GM18511 (cell line): Measurements from ENCODE around the gene ASB1.

Experiments
- ATAC-seq: cut with Tn5 transposase; IDR thresholded peaks from one replicate; pipeline ENCODE4 v1.9.1; 2021; ENCODE audit warnings: mild to moderate bottlenecking, moderate library complexity; ENCODE audit not compliant: unreplicated experiment

The ASB1 gene

GRCh38 chr2:238489896-238490295, 63.2 kb downstream of the ASB1 start:
- ATAC-seq = no peak

DNA sequence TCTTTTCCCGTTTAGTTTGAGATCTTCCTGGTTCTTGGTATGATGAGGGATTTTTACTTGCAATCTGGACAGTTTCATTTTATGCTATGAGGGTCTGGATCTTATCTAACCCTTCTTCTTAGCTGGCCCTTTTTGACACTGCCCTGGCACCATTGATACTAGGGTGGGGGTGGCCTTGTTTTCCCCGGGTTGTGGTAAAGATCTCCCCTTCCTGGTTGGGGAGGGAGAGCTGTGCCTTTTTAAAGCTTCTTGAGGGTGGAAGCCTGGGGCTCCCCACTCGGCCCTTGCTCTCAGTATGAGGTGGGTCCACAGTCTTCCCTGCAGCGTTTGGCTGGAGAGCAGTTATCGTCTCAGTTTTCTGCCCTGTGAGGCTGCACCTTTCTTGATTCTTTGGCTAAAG, 66.1 kb downstream of the ASB1 start:
- ATAC-seq = no peak

DNA sequence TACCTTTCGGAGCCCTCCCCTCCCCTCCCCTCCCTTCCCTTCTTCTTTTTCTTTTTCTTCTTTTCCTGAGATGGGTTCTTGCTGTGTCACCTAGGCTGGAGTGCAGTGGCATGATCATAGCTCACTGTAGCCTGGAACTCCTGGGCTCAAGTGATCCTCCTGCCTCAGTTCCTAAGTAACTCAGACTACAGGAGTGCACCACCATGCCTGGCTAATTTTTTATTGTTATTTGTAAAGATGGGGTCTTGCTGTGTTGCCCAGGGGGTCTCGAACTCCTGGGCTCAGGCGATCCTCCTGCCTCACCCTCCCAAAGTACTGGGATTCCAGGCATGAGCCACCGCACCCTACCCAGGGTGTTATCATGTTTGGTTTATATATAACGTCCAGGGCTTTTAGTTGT, 66.7 kb downstream of the ASB1 start:
- no peak for ATAC-seq

DNA sequence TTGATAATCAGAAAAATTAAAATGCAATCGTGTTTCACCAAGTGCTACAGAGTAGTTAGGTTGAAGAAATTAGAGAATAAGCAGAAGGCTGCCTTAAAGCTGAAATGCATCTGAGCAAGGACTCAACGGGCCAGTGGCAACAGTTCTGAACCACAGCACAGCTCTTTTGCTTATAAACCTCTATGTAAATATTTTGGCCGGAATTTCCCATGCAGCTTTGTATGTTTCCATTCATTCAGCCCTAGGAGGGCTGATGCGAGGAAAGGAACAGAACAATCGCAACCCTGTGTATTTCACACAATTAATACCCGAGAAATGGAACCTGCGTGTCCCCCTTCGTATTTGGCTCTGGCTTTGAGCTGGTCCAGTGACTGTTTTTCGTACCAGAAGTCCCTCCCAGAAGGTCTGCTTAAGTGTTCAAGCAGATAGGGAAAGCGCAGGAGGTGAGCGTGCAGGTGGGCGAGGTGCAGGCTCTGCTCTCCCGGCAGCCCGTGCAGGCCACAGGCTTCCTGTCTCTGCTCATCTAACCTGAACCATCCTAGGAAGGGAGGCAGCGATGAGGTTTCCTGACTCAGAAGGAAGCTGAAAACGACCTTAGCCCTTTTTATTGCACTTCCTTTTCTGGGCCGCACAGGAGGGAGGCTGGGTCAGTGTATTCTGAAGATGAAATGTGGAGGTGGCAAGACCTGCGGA, 67.3 kb downstream of the ASB1 start:
- no peak for ATAC-seq

DNA sequence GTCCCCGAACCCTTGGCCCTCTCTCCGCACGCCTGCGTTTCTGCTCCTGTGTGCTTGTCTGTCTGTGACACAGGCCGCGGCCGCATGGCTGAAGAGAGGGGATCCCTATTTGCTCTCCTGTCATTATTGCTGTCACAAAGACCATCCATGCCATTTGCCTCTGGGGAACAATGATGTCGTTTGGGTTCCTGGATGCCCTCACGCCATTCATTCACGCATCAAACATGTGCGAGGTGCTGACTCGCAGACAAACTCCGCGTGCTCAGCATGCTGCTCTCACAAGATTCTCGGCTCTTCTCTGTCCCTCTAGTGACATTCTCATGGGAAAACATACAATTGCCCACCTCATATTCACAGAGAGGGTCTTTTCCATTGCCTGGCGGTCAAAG, 67.8 kb downstream of the ASB1 start:
- ATAC-seq = no peak

DNA sequence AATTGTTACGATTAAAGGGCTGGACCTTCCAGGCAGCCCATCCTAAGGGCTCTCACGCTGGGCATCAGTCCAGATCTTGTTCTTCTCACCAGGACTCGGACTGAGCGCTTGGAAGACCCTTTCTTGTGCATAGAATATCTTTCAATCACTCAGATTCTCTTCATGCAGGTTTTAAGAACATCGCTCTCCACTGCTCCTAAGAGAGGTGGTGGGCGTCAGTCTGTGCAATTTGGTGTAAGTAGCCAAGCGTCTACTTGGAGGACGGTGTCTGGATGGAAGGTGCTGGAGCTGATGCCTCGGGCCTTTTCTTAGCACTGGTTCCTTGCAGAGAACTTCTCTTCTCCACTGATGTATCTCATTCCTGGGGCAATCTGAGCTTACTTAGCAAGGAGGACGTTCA, 68.7 kb downstream of the ASB1 start:
- ATAC-seq = no peak

DNA sequence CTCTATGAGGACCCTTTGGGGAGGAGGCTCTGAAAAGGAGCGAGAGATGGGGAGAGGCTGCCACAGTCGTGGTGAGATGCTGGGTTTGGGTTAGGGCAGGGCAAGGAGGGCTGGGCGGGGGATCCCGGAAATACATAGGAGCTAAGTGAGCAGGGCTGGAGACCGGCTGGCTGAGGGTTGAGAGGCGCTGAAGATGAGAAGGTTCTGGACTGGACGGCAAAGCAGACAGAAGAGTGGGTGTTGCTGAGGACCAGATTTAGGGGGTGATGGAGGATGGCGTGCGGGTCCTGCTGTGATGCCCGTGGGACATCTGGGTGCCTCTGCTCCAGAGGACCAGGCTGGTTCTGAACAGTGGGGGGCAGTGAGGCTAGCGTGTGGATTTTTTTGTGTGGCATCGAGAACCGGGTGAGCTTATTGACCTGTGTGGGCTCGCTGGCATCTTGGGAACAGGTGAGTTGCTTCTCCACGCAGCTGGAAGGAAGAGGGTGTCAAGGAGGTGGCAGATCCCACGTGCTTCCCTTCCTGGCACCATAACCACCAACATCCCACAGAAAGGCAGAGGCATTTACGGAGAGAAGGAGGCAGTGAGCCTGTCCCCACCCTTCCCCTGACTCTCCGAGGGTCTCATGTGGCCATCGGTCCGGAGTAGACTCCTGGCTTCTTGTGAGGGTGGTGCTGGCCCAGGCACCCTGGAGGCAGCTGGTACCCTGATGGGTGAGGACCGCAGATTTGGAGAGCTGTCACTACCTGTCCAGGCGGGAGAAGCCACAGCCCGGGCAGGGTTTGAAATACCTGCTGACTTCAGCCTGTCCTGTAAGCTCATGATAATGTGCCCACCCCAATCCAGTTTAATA, 70.3 kb downstream of the ASB1 start:
- no peak for ATAC-seq

DNA sequence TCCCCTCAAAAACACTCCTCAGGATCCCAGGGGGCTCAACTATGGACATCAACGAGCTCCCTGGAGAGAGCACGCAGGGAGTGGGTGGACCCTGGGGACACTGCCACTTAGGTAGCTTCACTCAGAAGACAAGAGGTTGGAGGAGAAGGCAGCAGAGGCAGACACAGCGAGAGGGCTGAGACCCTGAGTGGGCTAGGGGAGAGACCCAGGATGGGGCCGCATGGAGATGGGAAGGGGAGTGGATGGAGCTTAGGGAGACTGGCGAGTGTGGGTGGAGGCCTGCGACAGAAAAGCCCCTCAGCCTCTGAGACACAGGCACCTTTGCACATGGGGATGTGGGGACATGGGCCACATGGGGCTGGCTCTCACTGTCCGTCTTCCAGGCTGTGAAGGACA, 70.9 kb downstream of the ASB1 start:
- no peak for ATAC-seq

- no peak for ATAC-seq
Measured at GRCh38 chr2:238498188-238498587, 71.5 kb downstream of the ASB1 start.

DNA sequence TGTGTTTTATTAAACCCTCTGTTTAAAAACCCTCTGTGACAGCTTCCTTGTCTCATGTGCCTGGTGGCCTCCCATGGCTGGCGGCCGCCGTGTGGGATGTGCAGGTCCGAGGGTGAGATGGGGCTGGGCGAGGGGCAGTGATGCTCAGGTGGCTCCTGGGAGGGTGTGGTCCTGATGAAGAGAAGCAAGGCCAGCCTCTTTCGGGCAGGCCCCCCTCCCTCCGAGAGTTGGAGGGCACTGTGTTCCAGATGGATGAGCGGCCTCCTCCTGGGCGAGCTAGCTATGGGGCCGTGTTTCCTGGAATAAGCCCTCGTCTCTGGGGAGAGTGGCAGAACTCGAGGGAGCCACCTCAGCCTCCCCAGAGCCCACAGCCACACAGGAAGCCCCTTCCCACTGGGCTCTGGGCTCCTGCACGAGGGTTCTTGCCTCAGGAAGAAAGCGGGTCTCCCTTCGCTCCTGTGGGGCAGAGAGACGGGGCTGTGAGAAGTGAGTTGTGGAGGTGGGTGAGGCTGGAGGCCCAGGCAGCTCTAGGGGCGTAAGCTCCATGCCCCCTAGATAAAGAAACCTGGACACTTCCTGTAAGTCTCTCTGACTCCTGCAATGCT, 72.1 kb downstream of the ASB1 start:
- ATAC-seq = no peak

GRCh38 chr2:238499731-238500580, 73.2 kb downstream of the ASB1 start:
- no peak for ATAC-seq

DNA sequence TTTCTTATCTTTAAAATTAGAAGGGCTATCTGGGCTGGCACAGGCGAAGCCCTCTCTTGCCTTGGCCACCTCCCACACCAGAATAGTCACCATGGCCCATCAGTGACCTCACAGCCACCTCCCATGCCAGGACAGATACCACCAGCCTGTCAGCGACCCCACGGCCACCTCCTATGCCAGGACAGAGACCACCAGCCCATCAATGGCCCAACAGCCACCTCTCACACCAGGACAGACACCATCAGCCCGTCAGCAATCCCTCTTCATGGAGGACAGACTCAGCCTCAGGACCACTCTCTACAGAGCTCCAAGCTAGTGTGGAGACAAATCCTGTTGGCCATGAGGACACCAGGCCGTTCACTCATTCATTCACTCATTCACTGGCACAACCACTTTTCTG, 74.6 kb downstream of the ASB1 start:
- ATAC-seq = no peak
